ENCODE measurements around the gene KCNH4. TPM values are rescaled to one million over a fixed set of nuclear protein-coding genes. Genes with fewer than 3 reads are reported as not detected.
"Not testable (repeated sequence)": the region's sequence is repeated elsewhere in the genome, so short reads cannot be mapped to it uniquely, and the experiment has no call there.

Gene KCNH4
- total RNA-seq, 2 experiments from 2014 or later: not detected

- Histone ChIP-seq H3K9me2 (ENCODE audit: insufficient read depth, low read length) (no peaks in the 10 kb centered on the region), H3K27ac (ENCODE audit: low read depth, low read length, poor library complexity, severe bottlenecking) (no peak overlapping the region), H3K79me2 (ENCODE audit: insufficient read depth, low read depth, low read length) (no peaks in the 10 kb centered on the region), H3K4me3 (ENCODE audit: low read depth, low read length, poor library complexity, severe bottlenecking) (no peak overlapping the region), H3K4me2 (ENCODE audit: low read length) (no peak overlapping the region), H2AFZ (ENCODE audit: low read length) (no peak overlapping the region), H4K20me1 (ENCODE audit: insufficient read depth, low read length) (no peaks in the 10 kb centered on the region), H3K36me3 (ENCODE audit: insufficient read depth, low read length) (peaks cover 16% of the 10 kb centered on the region), H3K4me1 (ENCODE audit: insufficient read depth, low read length, poor library complexity, severe bottlenecking) (no peaks in the 10 kb centered on the region), H3K9me3 (ENCODE audit: low read length) (no peaks in the 10 kb centered on the region)
- DNase-seq (ENCODE audit: low spot score): no peak
- TF ChIP-seq EZH2phosphoT487 (IDR thresholded peaks at IDR 0.05; ENCODE audit: borderline replicate concordance, low read depth, low read length): no peak
- TF ChIP-seq CTCF (conservative IDR thresholded peaks at IDR 0.05; ENCODE audit: low read length): no peak
- intact Hi-C loops (cut with micrococcal nuclease; ENCODE audit: unreplicated experiment): no loop called here
- POLR2A ChIA-PET: no interaction called here
- CTCF ChIA-PET (ENCODE audit: unreplicated experiment): no interaction called here
- no TSS peak for BruUV-seq (replicated peaks)
Observed at GRCh38 chr17:42212382-42212781, 31.4 kb upstream of the KCNH4 start.

- H3K27ac ChIP-seq (ENCODE audit: low read depth, low read length, poor library complexity, severe bottlenecking); H3K9me2 ChIP-seq (ENCODE audit: insufficient read depth, low read length); H2AFZ ChIP-seq (ENCODE audit: low read length); H3K4me1 ChIP-seq (ENCODE audit: insufficient read depth, low read length, poor library complexity, severe bottlenecking); DNase-seq (ENCODE audit: low spot score); POLR2A ChIA-PET; CTCF ChIA-PET (ENCODE audit: unreplicated experiment); intact Hi-C loops (cut with micrococcal nuclease; ENCODE audit: unreplicated experiment); H4K20me1 ChIP-seq (ENCODE audit: insufficient read depth, low read length); H3K79me2 ChIP-seq (ENCODE audit: insufficient read depth, low read depth, low read length); H3K4me2 ChIP-seq (ENCODE audit: low read length); H3K9me3 ChIP-seq (ENCODE audit: low read length); BruUV-seq (replicated peaks); H3K4me3 ChIP-seq (ENCODE audit: low read depth, low read length, poor library complexity, severe bottlenecking): not testable (repeated sequence)
- peaks cover 19% of the 10 kb centered on the region for H3K36me3 ChIP-seq (ENCODE audit: insufficient read depth, low read length)
Observed at GRCh38 chr17:42211921-42212341, 31.0 kb upstream of the KCNH4 start.

GRCh38 chr17:42210046-42210445 is 29.1 kb upstream of the KCNH4 start:
- POLR2A ChIA-PET: no interaction called here
- Histone ChIP-seq H3K9me2 (ENCODE audit: insufficient read depth, low read length) (no peaks in the 10 kb centered on the region), H3K36me3 (ENCODE audit: insufficient read depth, low read length) (peaks cover 21% of the 10 kb centered on the region), H3K9me3 (ENCODE audit: low read length) (no peaks in the 10 kb centered on the region), H3K4me2 (ENCODE audit: low read length) (no peak overlapping the region), H3K4me1 (ENCODE audit: insufficient read depth, low read length, poor library complexity, severe bottlenecking) (no peaks in the 10 kb centered on the region), H3K27ac (ENCODE audit: low read depth, low read length, poor library complexity, severe bottlenecking) (no peak overlapping the region), H3K4me3 (ENCODE audit: low read depth, low read length, poor library complexity, severe bottlenecking) (no peak overlapping the region), H3K79me2 (ENCODE audit: insufficient read depth, low read depth, low read length) (no peaks in the 10 kb centered on the region), H4K20me1 (ENCODE audit: insufficient read depth, low read length) (no peaks in the 10 kb centered on the region), H2AFZ (ENCODE audit: low read length) (no peak overlapping the region)
- no peak for DNase-seq (ENCODE audit: low spot score)
- TF ChIP-seq EZH2phosphoT487 (IDR thresholded peaks at IDR 0.05; ENCODE audit: borderline replicate concordance, low read depth, low read length) (no peak), CTCF (conservative IDR thresholded peaks at IDR 0.05; ENCODE audit: low read length) (no peak)
- intact Hi-C loops (cut with micrococcal nuclease; ENCODE audit: unreplicated experiment): no loop called here
- BruUV-seq (replicated peaks): no TSS peak
- CTCF ChIA-PET (ENCODE audit: unreplicated experiment): no interaction called here

GRCh38 chr17:42206153-42206612 is 25.2 kb upstream of the KCNH4 start:
- H3K4me3 ChIP-seq (ENCODE audit: low read depth, low read length, poor library complexity, severe bottlenecking); H2AFZ ChIP-seq (ENCODE audit: low read length); DNase-seq (ENCODE audit: low spot score); H3K4me1 ChIP-seq (ENCODE audit: insufficient read depth, low read length, poor library complexity, severe bottlenecking); H3K4me2 ChIP-seq (ENCODE audit: low read length); intact Hi-C loops (cut with micrococcal nuclease; ENCODE audit: unreplicated experiment); H3K27ac ChIP-seq (ENCODE audit: low read depth, low read length, poor library complexity, severe bottlenecking); CTCF ChIA-PET (ENCODE audit: unreplicated experiment); H3K9me2 ChIP-seq (ENCODE audit: insufficient read depth, low read length); POLR2A ChIA-PET; H3K9me3 ChIP-seq (ENCODE audit: low read length); H3K79me2 ChIP-seq (ENCODE audit: insufficient read depth, low read depth, low read length); BruUV-seq (replicated peaks); H4K20me1 ChIP-seq (ENCODE audit: insufficient read depth, low read length): not testable (repeated sequence)
- H3K36me3 ChIP-seq (ENCODE audit: insufficient read depth, low read length): peaks cover 21% of the 10 kb centered on the region

All from OCI-LY7 (cell line).